ENCODE data around the gene RFNG.

The RFNG gene

GRCh38 chr17:82058230-82058854 is 6.7 kb upstream of the RFNG start:
- DNase-seq (ENCODE audit: low spot score), result no peak

- DNase-seq (ENCODE audit: low spot score), result no peak
Observed at GRCh38 chr17:82056729-82057621, 5.4 kb upstream of the RFNG start.

- DNase-seq (ENCODE audit: low spot score), result no peak
Observed at GRCh38 chr17:82055965-82056728, 4.5 kb upstream of the RFNG start.

- no peak for DNase-seq (ENCODE audit: low spot score)
Observed at GRCh38 chr17:82055023-82055964, 3.7 kb upstream of the RFNG start.

- no peak for DNase-seq (ENCODE audit: low spot score)
Observed at GRCh38 chr17:82054351-82055022, 2.9 kb upstream of the RFNG start.

- no peak for DNase-seq (ENCODE audit: low spot score)
Observed at GRCh38 chr17:82053556-82054263, 2.1 kb upstream of the RFNG start.

- DNase-seq (ENCODE audit: low spot score), result no peak
Observed at GRCh38 chr17:82053130-82053529, 1.5 kb upstream of the RFNG start.

GRCh38 chr17:82052638-82053059 is 1.0 kb upstream of the RFNG start:
- DNase-seq (ENCODE audit: low spot score), result no peak

- DNase-seq (ENCODE audit: low spot score), result no peak
Observed at GRCh38 chr17:82050761-82051641, 610 bp downstream of the RFNG start.

GRCh38 chr17:82050152-82050760 is 1.4 kb downstream of the RFNG start:
- DNase-seq (ENCODE audit: low spot score), result no peak

GRCh38 chr17:82049521-82049971 is 2.1 kb downstream of the RFNG start:
- DNase-seq (ENCODE audit: low spot score), result no peak

- no peak for DNase-seq (ENCODE audit: low spot score)
Observed at GRCh38 chr17:82049106-82049505, 2.5 kb downstream of the RFNG start.

- no peak for DNase-seq (ENCODE audit: low spot score)
Observed at GRCh38 chr17:82048571-82048971, 3.0 kb downstream of the RFNG start.

- no peak for DNase-seq (ENCODE audit: low spot score)
Observed at GRCh38 chr17:82047914-82048570, 3.6 kb downstream of the RFNG start.

- no peak for DNase-seq (ENCODE audit: low spot score)
Observed at GRCh38 chr17:82047379-82047778, 4.2 kb downstream of the RFNG start.

GRCh38 chr17:82046903-82047302 is 4.7 kb downstream of the RFNG start:
- DNase-seq (ENCODE audit: low spot score), result no peak

GRCh38 chr17:82045936-82046484 is 5.6 kb downstream of the RFNG start:
- no peak for DNase-seq (ENCODE audit: low spot score)

GRCh38 chr17:82043507-82043906 is 8.1 kb downstream of the RFNG start:
- DNase-seq (ENCODE audit: low spot score), result no peak

Measured in AG08396 (cell line).